HepG2 (cell line): Measurements from ENCODE around the gene ENPP1. TPM values are rescaled to one million over a fixed set of nuclear protein-coding genes. Genes with fewer than 3 reads are reported as not detected.

Experiments
- ATM ChIP-seq: fragments of 450-650 bp; IDR thresholded peaks from 2 replicates; pipeline ENCODE4 v1.7.1; 2017; ENCODE audit warnings: mild to moderate bottlenecking, borderline replicate concordance
- BRD4 ChIP-seq: sonication (generic); formaldehyde crosslinking; IDR thresholded peaks from 2 replicates; pipeline ENCODE4 v1.4.0; 2020; ENCODE audit warnings: missing genetic modification reagents
- CCAR2 ChIP-seq: fragments of 200-400 bp; formaldehyde crosslinking; optimal IDR thresholded peaks from 2 replicates; pipeline ENCODE3; 2018; ENCODE audit warnings: low read depth, mild to moderate bottlenecking, low read length, moderate library complexity
- CREB1 ChIP-seq, 2 experiments: fragments of 450-650 bp in 1 of 2; IDR thresholded peaks; 2 replicates each; pipeline ENCODE4 v1.6.1; 2016 to 2017; ENCODE audit warnings: control low read depth in 1 of 2, mild to moderate bottlenecking in 1 of 2, missing compliant biosample characterization in 1 of 2, missing genetic modification characterization in 1 of 2
- FOSL2 ChIP-seq: sonication (generic); formaldehyde crosslinking; IDR thresholded peaks from 2 replicates; pipeline ENCODE4 v1.4.0; 2020; ENCODE audit warnings: missing genetic modification reagents
- FOXC1 ChIP-seq: sonication (generic); formaldehyde crosslinking; IDR thresholded peaks from 2 replicates; pipeline ENCODE4 v1.8.0; 2022; ENCODE audit warnings: mild to moderate bottlenecking, missing genetic modification reagents, borderline replicate concordance
- GATAD2A ChIP-seq: IDR thresholded peaks from 2 replicates; pipeline ENCODE4 v1.6.1; 2016
- HES4 ChIP-seq: sonication (generic); formaldehyde crosslinking; IDR thresholded peaks from 2 replicates; pipeline ENCODE4 v1.9.0; 2021; ENCODE audit warnings: mild to moderate bottlenecking, missing genetic modification reagents, borderline replicate concordance
- HNRNPL ChIP-seq: fragments of 200-400 bp; formaldehyde crosslinking; IDR thresholded peaks from 2 replicates; pipeline ENCODE4 v1.6.1; 2017; ENCODE audit warnings: mild to moderate bottlenecking, low read depth, low read length
- HNRNPUL1 ChIP-seq: fragments of 200-400 bp; formaldehyde crosslinking; IDR thresholded peaks from 2 replicates; pipeline ENCODE4 v1.6.1; 2017; ENCODE audit warnings: low read depth, mild to moderate bottlenecking, low read length, moderate library complexity
- KMT2B ChIP-seq: IDR thresholded peaks from 2 replicates; pipeline ENCODE4 v1.6.1; 2016; ENCODE audit warnings: missing genetic modification reagents, missing compliant biosample characterization
- MEIS2 ChIP-seq: sonication (generic); formaldehyde crosslinking; IDR thresholded peaks from 2 replicates; pipeline ENCODE4 v1.9.0; 2021; ENCODE audit warnings: mild to moderate bottlenecking, missing genetic modification reagents
- MNT ChIP-seq: fragments of 450-650 bp; IDR thresholded peaks from 2 replicates; pipeline ENCODE4 v1.6.1; 2016
- MTA3 ChIP-seq: sonication (generic); formaldehyde crosslinking; IDR thresholded peaks from 2 replicates; pipeline ENCODE4 v1.4.0; 2020; ENCODE audit warnings: missing genetic modification reagents
- NR2C2 ChIP-seq: sonication (generic); formaldehyde crosslinking; IDR thresholded peaks from 2 replicates; pipeline ENCODE4 v1.4.0; 2020; ENCODE audit warnings: missing genetic modification reagents, mild to moderate bottlenecking, moderate library complexity, borderline replicate concordance
- TOPORS ChIP-seq: sonication (generic); formaldehyde crosslinking; IDR thresholded peaks from 2 replicates; pipeline ENCODE4 v1.8.0; 2023; ENCODE audit warnings: mild to moderate bottlenecking, missing genetic modification reagents
- ZFAT ChIP-seq: sonication (generic); formaldehyde crosslinking; conservative IDR thresholded peaks from 2 replicates; pipeline ENCODE4 v1.8.1; 2023; ENCODE audit warnings: missing genetic modification reagents, inconsistent platforms
- ZNF20 ChIP-seq: sonication (generic); formaldehyde crosslinking; IDR thresholded peaks from 2 replicates; pipeline ENCODE4 v1.4.0; 2020; ENCODE audit warnings: mild to moderate bottlenecking, moderate library complexity, missing genetic modification reagents
- ZNF614 ChIP-seq: IDR thresholded peaks from 2 replicates; pipeline ENCODE4 v1.6.1; 2018; ENCODE audit warnings: missing biosample characterization, missing genetic modification reagents, inconsistent platforms, borderline replicate concordance
- ZNF615 ChIP-seq: sonication (generic); formaldehyde crosslinking; IDR thresholded peaks from 2 replicates; pipeline ENCODE4 v1.5.0; 2020; ENCODE audit warnings: mild to moderate bottlenecking, missing genetic modification reagents, borderline replicate concordance
- polyA plus RNA-seq, 8 experiments: library from polyadenylated mRNA; depleted of rRNA in 3 of 8; stranded (reverse) in 7 of 8; unstranded in 1 of 8; fragments of >200 nt; fragmentation: Illumina TruSeq in 4 of 8; extraction: Trizol in 4 of 8; gene quantifications; 2 replicates each; pipeline versions ENCODE4 v1.2.1 to v1.2.3, GENCODE V29; 2011 to 2016; ENCODE audit warnings: low read depth in 4 of 8, missing spikeins in 1 of 8, mixed read lengths in 1 of 8; ENCODE audit not compliant: insufficient read depth in 1 of 8
- total RNA-seq, 5 experiments: library from RNA; depleted of rRNA; stranded (reverse); fragments of >200 nt; fragmentation: Illumina TruSeq; extraction: Trizol; gene quantifications; 2 replicates each; pipeline ENCODE4 v1.2.3, GENCODE V29; 2016; ENCODE audit warnings: low read depth in 1 of 5
- TF ChIP-seq, protein P1 (sequence below): sonication (generic); formaldehyde crosslinking; IDR thresholded peaks from 2 replicates; pipeline ENCODE4 v1.5.0; 2020; ENCODE audit warnings: missing genetic modification reagents
- TF ChIP-seq, protein P2 (sequence below): sonication (generic); formaldehyde crosslinking; IDR thresholded peaks from 2 replicates; pipeline ENCODE4 v1.4.0; 2020; ENCODE audit warnings: missing genetic modification reagents, borderline replicate concordance
- TF ChIP-seq, protein P3 (sequence below): sonication (generic); formaldehyde crosslinking; IDR thresholded peaks from 2 replicates; pipeline ENCODE4 v1.8.0; 2022; ENCODE audit warnings: mild to moderate bottlenecking, missing genetic modification reagents, borderline replicate concordance

ENPP1 gene
- total and polyA plus RNA-seq, 2 of the 13 experiments (the other 11 are each of a cell fraction or from before 2014, with no cell fraction given), result 56.5 to 160 TPM

DNA sequence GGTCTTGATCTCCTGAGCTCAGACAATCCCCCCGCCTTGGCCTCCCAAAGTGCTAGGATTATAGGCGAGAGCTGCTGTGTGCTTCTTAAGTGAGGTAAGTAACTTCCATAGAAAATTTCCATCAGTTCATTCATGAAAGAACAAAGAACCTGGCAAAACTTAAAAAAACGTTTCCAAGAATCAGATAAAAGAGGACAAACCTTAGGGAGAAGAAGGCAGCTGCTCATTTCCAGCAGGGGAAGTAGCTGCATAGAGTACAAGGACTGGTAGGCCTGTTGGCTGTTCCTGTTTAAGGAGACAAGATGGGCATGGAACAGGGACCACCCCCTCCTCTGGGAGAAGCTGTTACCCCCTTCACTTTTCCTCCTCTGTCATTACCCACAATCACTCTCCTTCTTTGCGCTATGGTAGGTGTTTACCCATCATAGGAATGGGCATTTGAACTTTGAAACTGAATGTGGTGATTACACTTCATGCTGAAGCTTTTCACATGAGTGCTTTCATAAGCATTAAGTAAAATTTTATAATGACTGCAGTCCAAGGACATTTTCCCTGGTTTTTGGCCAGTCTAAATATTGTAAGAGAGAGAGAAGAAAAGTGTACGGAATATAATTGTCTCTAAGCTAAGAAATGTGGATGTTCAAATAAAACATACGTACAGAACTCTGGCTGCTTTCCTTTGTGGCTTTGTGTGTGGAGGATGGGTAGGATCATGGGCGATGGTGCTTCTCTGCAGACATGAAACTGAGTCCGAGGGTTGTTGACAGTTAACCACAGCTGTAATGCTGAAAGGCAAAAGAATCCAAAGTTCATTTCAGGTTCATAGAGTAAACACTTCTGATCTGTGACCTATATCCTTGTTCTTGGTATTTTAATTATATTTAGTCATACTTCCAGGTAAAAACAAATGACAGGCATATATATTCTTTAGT lies 86.9 kb downstream of the ENPP1 start (continued):
- peak; percentile 65; the same call in 1 of the 2 replicates for TF ChIP-seq NR2C2
- TF ChIP-seq CCAR2, result no peak
- TF ChIP-seq, protein P1, sequence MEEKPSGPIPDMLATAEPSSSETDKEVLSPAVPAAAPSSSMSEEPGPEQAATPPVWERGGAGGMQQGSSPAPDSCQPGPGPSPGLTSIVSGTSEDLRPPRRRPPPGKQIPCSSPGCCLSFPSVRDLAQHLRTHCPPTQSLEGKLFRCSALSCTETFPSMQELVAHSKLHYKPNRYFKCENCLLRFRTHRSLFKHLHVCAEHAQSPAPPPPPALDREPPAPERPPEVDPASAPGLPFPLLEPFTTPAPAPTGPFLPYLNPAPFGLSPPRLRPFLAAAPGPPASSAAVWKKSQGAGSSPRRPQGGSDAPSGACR (CRISPR knock-in tag), result 0 out of 2 replicates have a peak, but pooled peaks have one; percentile 30
- TF ChIP-seq BRD4 (CRISPR knock-in tag), result 0 out of 2 replicates have a peak, but pooled peaks have one; percentile 63
- peak; percentile 80 for TF ChIP-seq FOSL2 (CRISPR knock-in tag)
- no peak; the same call in 1 of the 2 replicates for TF ChIP-seq TOPORS (CRISPR knock-in tag)
- TF ChIP-seq ZNF614 (CRISPR knock-in tag), result peak; percentile 93; the same call in 1 of the 2 replicates
- TF ChIP-seq, protein P2, sequence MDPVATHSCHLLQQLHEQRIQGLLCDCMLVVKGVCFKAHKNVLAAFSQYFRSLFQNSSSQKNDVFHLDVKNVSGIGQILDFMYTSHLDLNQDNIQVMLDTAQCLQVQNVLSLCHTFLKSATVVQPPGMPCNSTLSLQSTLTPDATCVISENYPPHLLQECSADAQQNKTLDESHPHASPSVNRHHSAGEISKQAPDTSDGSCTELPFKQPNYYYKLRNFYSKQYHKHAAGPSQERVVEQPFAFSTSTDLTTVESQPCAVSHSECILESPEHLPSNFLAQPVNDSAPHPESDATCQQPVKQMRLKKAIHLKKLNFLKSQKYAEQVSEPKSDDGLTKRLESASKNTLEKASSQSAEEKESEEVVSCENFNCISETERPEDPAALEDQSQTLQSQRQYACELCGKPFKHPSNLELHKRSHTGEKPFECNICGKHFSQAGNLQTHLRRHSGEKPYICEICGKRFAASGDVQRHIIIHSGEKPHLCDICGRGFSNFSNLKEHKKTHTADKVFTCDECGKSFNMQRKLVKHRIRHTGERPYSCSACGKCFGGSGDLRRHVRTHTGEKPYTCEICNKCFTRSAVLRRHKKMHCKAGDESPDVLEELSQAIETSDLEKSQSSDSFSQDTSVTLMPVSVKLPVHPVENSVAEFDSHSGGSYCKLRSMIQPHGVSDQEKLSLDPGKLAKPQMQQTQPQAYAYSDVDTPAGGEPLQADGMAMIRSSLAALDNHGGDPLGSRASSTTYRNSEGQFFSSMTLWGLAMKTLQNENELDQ (CRISPR knock-in tag), result no peak
- TF ChIP-seq MEIS2 (CRISPR knock-in tag), result peak; percentile 60
- peak; percentile 32 for TF ChIP-seq FOXC1 (CRISPR knock-in tag)
- no peak for TF ChIP-seq ZFAT (CRISPR knock-in tag)
- no peak; the same call in 1 of the 2 replicates for TF ChIP-seq HNRNPUL1
- TF ChIP-seq MNT, result no peak
- TF ChIP-seq ZNF20 (CRISPR knock-in tag), result no peak
- TF ChIP-seq ZNF615 (CRISPR knock-in tag), result 0 out of 2 replicates have a peak, but pooled peaks have one; percentile 6
- peak; percentile 94 for TF ChIP-seq GATAD2A (CRISPR knock-in tag)
- no peak for TF ChIP-seq HNRNPL
- no peak for TF ChIP-seq MTA3
- no peak for TF ChIP-seq ATM
- no peak; the same call in 1 of the 2 replicates for TF ChIP-seq KMT2B (CRISPR knock-in tag)
- 0 out of 2 replicates have a peak, but pooled peaks have one; percentile 51 for TF ChIP-seq CREB1 (IDR thresholded peaks at IDR 0.05)
- TF ChIP-seq CREB1 (CRISPR knock-in tag; IDR thresholded peaks at IDR 0.05), result peak; percentile 85
- TF ChIP-seq, protein P3, sequence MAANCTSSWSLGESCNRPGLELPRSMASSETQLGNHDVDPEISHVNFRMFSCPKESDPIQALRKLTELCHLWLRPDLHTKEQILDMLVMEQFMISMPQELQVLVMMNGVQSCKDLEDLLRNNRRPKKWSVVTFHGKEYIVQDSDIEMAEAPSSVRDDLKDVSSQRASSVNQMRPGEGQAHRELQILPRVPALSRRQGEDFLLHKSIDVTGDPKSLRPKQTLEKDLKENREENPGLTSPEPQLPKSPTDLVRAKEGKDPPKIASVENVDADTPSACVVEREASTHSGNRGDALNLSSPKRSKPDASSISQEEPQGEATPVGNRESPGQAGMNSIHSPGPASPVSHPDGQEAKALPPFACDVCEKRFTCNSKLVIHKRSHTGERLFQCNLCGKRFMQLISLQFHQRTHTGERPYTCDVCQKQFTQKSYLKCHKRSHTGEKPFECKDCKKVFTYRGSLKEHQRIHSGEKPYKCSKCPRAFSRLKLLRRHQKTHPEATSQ (CRISPR knock-in tag), result peak; percentile 81; the same call in 1 of the 2 replicates
- no peak for TF ChIP-seq HES4 (CRISPR knock-in tag)
